ENCODE results near the gene GCNT1. TPM values are rescaled to one million over a fixed set of nuclear protein-coding genes. Genes with fewer than 3 reads are reported as not detected.

Gene GCNT1
- total RNA-seq, 2 donors from 2014 or later, result 3.1 to 3.8 TPM

DNA sequence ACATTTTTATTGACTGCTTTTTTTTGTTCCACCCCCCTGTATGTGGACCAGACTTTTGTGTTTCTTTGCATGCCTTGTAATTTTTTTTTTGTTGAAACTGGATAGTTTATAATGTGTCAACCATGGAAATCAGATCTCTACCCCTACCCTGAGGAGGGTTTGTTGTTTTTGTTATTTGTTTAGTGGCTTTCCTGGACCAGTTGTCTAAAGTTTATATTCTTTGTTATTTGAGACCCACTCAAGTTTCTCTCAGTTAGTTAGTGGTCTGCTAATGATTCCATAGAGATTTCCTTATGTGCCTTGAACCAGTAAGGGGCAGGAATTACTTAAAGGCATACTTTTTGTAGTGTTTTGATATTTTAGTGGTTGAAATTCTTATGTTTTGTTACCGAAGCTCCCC, 41.1 kb downstream of the GCNT1 start:
- no peak for DNase-seq (ENCODE audit: low spot score)
- H3K27me3 ChIP-seq (replicated peaks; ENCODE audit: insufficient read depth), result no peaks in the 10 kb centered on the region
- H3K4me3 ChIP-seq, result no peak overlapping the region
- no peak overlapping the region for H3K27ac ChIP-seq
- no peaks in the 10 kb centered on the region for H3K9me3 ChIP-seq
- WGBS, result 63% methylated on average over 1 of the region's 1 CpG
- H3K36me3 ChIP-seq, result no peaks in the 10 kb centered on the region
- TF ChIP-seq POLR2AphosphoS5 (IDR thresholded peaks at IDR 0.05) (no peak), POLR2A (IDR thresholded peaks at IDR 0.05) (no peak)
- TF ChIP-seq, protein P1, sequence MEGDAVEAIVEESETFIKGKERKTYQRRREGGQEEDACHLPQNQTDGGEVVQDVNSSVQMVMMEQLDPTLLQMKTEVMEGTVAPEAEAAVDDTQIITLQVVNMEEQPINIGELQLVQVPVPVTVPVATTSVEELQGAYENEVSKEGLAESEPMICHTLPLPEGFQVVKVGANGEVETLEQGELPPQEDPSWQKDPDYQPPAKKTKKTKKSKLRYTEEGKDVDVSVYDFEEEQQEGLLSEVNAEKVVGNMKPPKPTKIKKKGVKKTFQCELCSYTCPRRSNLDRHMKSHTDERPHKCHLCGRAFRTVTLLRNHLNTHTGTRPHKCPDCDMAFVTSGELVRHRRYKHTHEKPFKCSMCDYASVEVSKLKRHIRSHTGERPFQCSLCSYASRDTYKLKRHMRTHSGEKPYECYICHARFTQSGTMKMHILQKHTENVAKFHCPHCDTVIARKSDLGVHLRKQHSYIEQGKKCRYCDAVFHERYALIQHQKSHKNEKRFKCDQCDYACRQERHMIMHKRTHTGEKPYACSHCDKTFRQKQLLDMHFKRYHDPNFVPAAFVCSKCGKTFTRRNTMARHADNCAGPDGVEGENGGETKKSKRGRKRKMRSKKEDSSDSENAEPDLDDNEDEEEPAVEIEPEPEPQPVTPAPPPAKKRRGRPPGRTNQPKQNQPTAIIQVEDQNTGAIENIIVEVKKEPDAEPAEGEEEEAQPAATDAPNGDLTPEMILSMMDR (IDR thresholded peaks at IDR 0.05), result no peak
- intact Hi-C loops (cut with DNase I), result no loop called here
- no peaks in the 10 kb centered on the region for H3K4me1 ChIP-seq (replicated peaks)

DNA sequence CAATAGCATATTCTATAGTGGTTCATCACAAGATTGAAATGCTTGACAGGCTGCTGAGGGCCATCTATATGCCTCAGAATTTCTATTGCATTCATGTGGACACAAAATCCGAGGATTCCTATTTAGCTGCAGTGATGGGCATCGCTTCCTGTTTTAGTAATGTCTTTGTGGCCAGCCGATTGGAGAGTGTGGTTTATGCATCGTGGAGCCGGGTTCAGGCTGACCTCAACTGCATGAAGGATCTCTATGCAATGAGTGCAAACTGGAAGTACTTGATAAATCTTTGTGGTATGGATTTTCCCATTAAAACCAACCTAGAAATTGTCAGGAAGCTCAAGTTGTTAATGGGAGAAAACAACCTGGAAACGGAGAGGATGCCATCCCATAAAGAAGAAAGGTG, 43.8 kb downstream of the GCNT1 start:
- Histone ChIP-seq H3K4me1 (replicated peaks) (no peaks in the 10 kb centered on the region), H3K36me3 (no peaks in the 10 kb centered on the region), H3K27me3 (replicated peaks; ENCODE audit: insufficient read depth) (no peaks in the 10 kb centered on the region), H3K27ac (no peak overlapping the region), H3K4me3 (no peak overlapping the region), H3K9me3 (no peaks in the 10 kb centered on the region)
- 91% methylated on average over 6 of the region's 6 CpGs for WGBS
- intact Hi-C loops (cut with DNase I), result no loop called here
- TF ChIP-seq POLR2AphosphoS5 (IDR thresholded peaks at IDR 0.05) (no peak), POLR2A (IDR thresholded peaks at IDR 0.05) (no peak)
- TF ChIP-seq, protein P1 (IDR thresholded peaks at IDR 0.05), result no peak
- DNase-seq (ENCODE audit: low spot score), result no peak

- Histone ChIP-seq H3K9me3 (no peaks in the 10 kb centered on the region), H3K27me3 (replicated peaks; ENCODE audit: insufficient read depth) (no peaks in the 10 kb centered on the region), H3K4me3 (no peak overlapping the region), H3K27ac (no peak overlapping the region), H3K4me1 (replicated peaks) (no peaks in the 10 kb centered on the region), H3K36me3 (no peaks in the 10 kb centered on the region)
- 88% methylated on average over 1 of the region's 1 CpG for WGBS
- TF ChIP-seq POLR2A (IDR thresholded peaks at IDR 0.05), result no peak
- TF ChIP-seq, protein P1 (IDR thresholded peaks at IDR 0.05), result no peak
- TF ChIP-seq POLR2AphosphoS5 (IDR thresholded peaks at IDR 0.05), result no peak
- intact Hi-C loops (cut with DNase I), result no loop called here
- no peak for DNase-seq (ENCODE audit: low spot score)
Observed at GRCh38 chr9:76510041-76510440, 51.1 kb downstream of the GCNT1 start.

- WGBS, result 84% methylated on average over 2 of the region's 2 CpGs
- intact Hi-C loops (cut with DNase I), result no loop called here
- DNase-seq (ENCODE audit: low spot score), result no peak
- TF ChIP-seq POLR2AphosphoS5 (IDR thresholded peaks at IDR 0.05), result no peak
- TF ChIP-seq POLR2A (IDR thresholded peaks at IDR 0.05), result no peak
- TF ChIP-seq, protein P1 (IDR thresholded peaks at IDR 0.05), result no peak
- Histone ChIP-seq H3K27me3 (replicated peaks; ENCODE audit: insufficient read depth) (no peaks in the 10 kb centered on the region), H3K4me3 (no peak overlapping the region), H3K36me3 (no peaks in the 10 kb centered on the region), H3K9me3 (no peaks in the 10 kb centered on the region), H3K27ac (no peak overlapping the region), H3K4me1 (replicated peaks) (no peaks in the 10 kb centered on the region)
Observed at GRCh38 chr9:76510446-76510845, 51.5 kb downstream of the GCNT1 start.

DNA sequence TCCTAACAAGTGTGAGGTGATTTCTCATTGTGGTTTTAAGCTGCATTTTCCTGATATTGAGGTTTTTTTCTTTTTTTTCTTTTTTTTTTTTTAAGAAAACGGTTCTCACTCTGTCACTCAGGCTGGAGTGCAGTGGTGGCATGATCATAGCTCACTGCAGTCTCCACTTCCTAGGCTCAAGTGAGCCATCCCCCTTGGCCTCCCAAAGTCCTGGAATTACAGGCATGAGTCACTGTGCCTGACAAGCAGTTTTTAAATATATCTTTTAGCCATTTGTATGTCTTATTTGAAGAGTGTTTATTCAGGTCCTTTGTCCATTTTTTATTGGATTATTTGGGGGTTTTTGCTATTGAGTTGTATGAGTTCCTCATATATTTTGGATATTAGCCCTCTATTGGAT, 53.8 kb downstream of the GCNT1 start:
- Histone ChIP-seq H3K27ac (no peak overlapping the region), H3K4me1 (replicated peaks) (no peaks in the 10 kb centered on the region), H3K4me3 (no peak overlapping the region), H3K27me3 (replicated peaks; ENCODE audit: insufficient read depth) (no peaks in the 10 kb centered on the region), H3K36me3 (no peaks in the 10 kb centered on the region), H3K9me3 (no peaks in the 10 kb centered on the region)
- intact Hi-C loops (cut with DNase I), result no loop called here
- 95% methylated on average over 1 of the region's 1 CpG for WGBS
- TF ChIP-seq, protein P1 (IDR thresholded peaks at IDR 0.05), result no peak
- TF ChIP-seq POLR2A (IDR thresholded peaks at IDR 0.05), result no peak
- no peak for TF ChIP-seq POLR2AphosphoS5 (IDR thresholded peaks at IDR 0.05)
- no peak for DNase-seq (ENCODE audit: low spot score)

Data from prostate gland (tissue), 2 donors.